ENCODE data around the gene MIS18BP1. TPM values are rescaled to one million over a fixed set of nuclear protein-coding genes. Genes with fewer than 3 reads are reported as not detected.
A peak's percentile ranks its signal among the peaks of the same experiment; 100 is the strongest.
"Not testable (repeated sequence)": the region's sequence is repeated elsewhere in the genome, so short reads cannot be mapped to it uniquely, and the experiment has no call there.

MIS18BP1 gene
- total RNA-seq, 1 donor from 2014 or later: 6.9 TPM

GRCh38 chr14:45242706-45243105 lies 10.3 kb downstream of the MIS18BP1 start:
- intact Hi-C loops (cut with micrococcal nuclease): no loop called here
- H3K36me3 ChIP-seq: no peaks in the 10 kb centered on the region
- H3K27ac ChIP-seq (replicated peaks): peak overlapping the region; percentile 67
- no peak for TF ChIP-seq CTCF (IDR thresholded peaks at IDR 0.05; ENCODE audit: borderline replicate concordance)
- peak overlapping the region; percentile 38 for H3K4me3 ChIP-seq
- no peak for DNase-seq
- peaks cover 10% of the 10 kb centered on the region for H3K4me1 ChIP-seq
- H3K9me3 ChIP-seq (replicated peaks): no peaks in the 10 kb centered on the region
- H3K27me3 ChIP-seq (ENCODE audit: low read depth): no peaks in the 10 kb centered on the region

GRCh38 chr14:45238988-45239387 lies 14.0 kb downstream of the MIS18BP1 start:
- peaks cover 17% of the 10 kb centered on the region for H3K36me3 ChIP-seq

GRCh38 chr14:45227566-45227965 lies 25.4 kb downstream of the MIS18BP1 start:
- Histone ChIP-seq H3K4me1 (no peaks in the 10 kb centered on the region), H3K4me3 (no peak overlapping the region), H3K27me3 (ENCODE audit: low read depth) (no peaks in the 10 kb centered on the region), H3K9me3 (replicated peaks) (no peaks in the 10 kb centered on the region), H3K36me3 (peaks cover 75% of the 10 kb centered on the region), H3K27ac (replicated peaks) (no peak overlapping the region)
- TF ChIP-seq CTCF (IDR thresholded peaks at IDR 0.05; ENCODE audit: borderline replicate concordance): no peak
- DNase-seq: no peak
- intact Hi-C loops (cut with micrococcal nuclease): no loop called here

More at GRCh38 chr14:45238988-45239387, 14.0 kb downstream of the MIS18BP1 start:
- peaks cover 10% of the 10 kb centered on the region for H3K4me1 ChIP-seq
- TF ChIP-seq CTCF (IDR thresholded peaks at IDR 0.05; ENCODE audit: borderline replicate concordance): no peak
- H3K4me3 ChIP-seq: no peak overlapping the region
- H3K9me3 ChIP-seq (replicated peaks): no peaks in the 10 kb centered on the region
- intact Hi-C loops (cut with micrococcal nuclease): no loop called here
- H3K27me3 ChIP-seq (ENCODE audit: low read depth): no peaks in the 10 kb centered on the region
- no peak for DNase-seq
- H3K27ac ChIP-seq (replicated peaks): no peak overlapping the region

GRCh38 chr14:45222485-45223262 lies 30.3 kb downstream of the MIS18BP1 start:
- no peak for DNase-seq
- Histone ChIP-seq H3K36me3 (peaks cover 45% of the 10 kb centered on the region), H3K27me3 (ENCODE audit: low read depth) (no peaks in the 10 kb centered on the region), H3K9me3 (replicated peaks) (no peaks in the 10 kb centered on the region), H3K27ac (replicated peaks) (no peak overlapping the region), H3K4me3 (no peak overlapping the region), H3K4me1 (no peaks in the 10 kb centered on the region)
- TF ChIP-seq CTCF (IDR thresholded peaks at IDR 0.05; ENCODE audit: borderline replicate concordance): no peak
- intact Hi-C loops (cut with micrococcal nuclease): no loop called here

DNA sequence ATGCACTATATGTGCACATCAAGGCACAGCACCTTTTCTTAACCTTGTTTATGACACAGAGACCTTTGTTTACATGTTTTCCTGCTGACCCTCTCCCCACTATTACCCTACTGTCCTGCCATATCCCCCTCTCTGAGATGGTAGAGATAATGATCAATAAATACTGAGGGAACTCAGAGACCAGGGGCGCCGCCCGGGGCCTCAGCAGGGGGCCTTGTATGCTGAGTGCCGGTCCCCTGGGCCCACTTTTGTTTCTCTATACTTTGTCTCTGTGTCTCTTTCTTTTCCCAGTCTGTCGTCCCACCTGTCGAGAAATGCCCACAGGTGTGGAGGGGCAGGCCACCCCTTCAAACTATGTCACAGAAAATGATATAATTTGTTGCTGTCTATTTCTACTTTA lies 38.7 kb downstream of the MIS18BP1 start:
- H3K27me3 ChIP-seq (ENCODE audit: low read depth); H3K9me3 ChIP-seq (replicated peaks); H3K27ac ChIP-seq (replicated peaks); DNase-seq; H3K4me3 ChIP-seq; intact Hi-C loops (cut with micrococcal nuclease): not testable (repeated sequence)
- Histone ChIP-seq H3K4me1 (peaks cover 17% of the 10 kb centered on the region), H3K36me3 (peaks cover 58% of the 10 kb centered on the region)

GRCh38 chr14:45213716-45214115 lies 39.3 kb downstream of the MIS18BP1 start:
- DNase-seq; H3K4me3 ChIP-seq; H3K27me3 ChIP-seq (ENCODE audit: low read depth); intact Hi-C loops (cut with micrococcal nuclease); H3K9me3 ChIP-seq (replicated peaks); H3K27ac ChIP-seq (replicated peaks): not testable (repeated sequence)
- Histone ChIP-seq H3K36me3 (peaks cover 63% of the 10 kb centered on the region), H3K4me1 (peaks cover 17% of the 10 kb centered on the region)

Measured in left ventricle myocardium inferior (tissue), 1 donor.